DMS 273 treated with DMSO at 0.1 percent for 48 hours (cell line): ENCODE results near the gene IRF7.

Experiments used
- DNase-seq: peaks from one replicate; lab custom pipeline; 2025; lab: John Stamatoyannopoulos, UW

IRF7 gene

GRCh38 chr11:607971-608659 lies 7.6 kb downstream of the IRF7 start:
- no peak for DNase-seq

GRCh38 chr11:607020-607780 lies 8.6 kb downstream of the IRF7 start:
- DNase-seq, result no peak

GRCh38 chr11:606245-606644 lies 9.5 kb downstream of the IRF7 start:
- DNase-seq, result no peak

GRCh38 chr11:605286-606129 lies 10.2 kb downstream of the IRF7 start:
- DNase-seq, result no peak

GRCh38 chr11:603154-603553 lies 12.6 kb downstream of the IRF7 start:
- no peak for DNase-seq

GRCh38 chr11:601573-602245 lies 14.0 kb downstream of the IRF7 start:
- DNase-seq, result no peak

GRCh38 chr11:598005-598680 lies 17.6 kb downstream of the IRF7 start:
- no peak for DNase-seq

GRCh38 chr11:597166-597725 lies 18.5 kb downstream of the IRF7 start:
- DNase-seq, result no peak

GRCh38 chr11:596374-596773 lies 19.4 kb downstream of the IRF7 start:
- DNase-seq, result no peak

GRCh38 chr11:595400-595799 lies 20.4 kb downstream of the IRF7 start:
- no peak for DNase-seq

- no peak for DNase-seq
Observed at GRCh38 chr11:593347-593746, 22.4 kb downstream of the IRF7 start.

GRCh38 chr11:592918-593317 lies 22.8 kb downstream of the IRF7 start:
- no peak for DNase-seq

GRCh38 chr11:592501-592900 lies 23.2 kb downstream of the IRF7 start:
- DNase-seq, result no peak

- DNase-seq, result no peak
Observed at GRCh38 chr11:590997-591396, 24.8 kb downstream of the IRF7 start.

- DNase-seq, result no peak
Observed at GRCh38 chr11:589798-590197, 26.0 kb downstream of the IRF7 start.

- DNase-seq, result no peak
Observed at GRCh38 chr11:587978-588380, 27.8 kb downstream of the IRF7 start.

GRCh38 chr11:587546-587945 lies 28.2 kb downstream of the IRF7 start:
- DNase-seq, result no peak

- no peak for DNase-seq
Observed at GRCh38 chr11:586376-587316, 29.1 kb downstream of the IRF7 start.

GRCh38 chr11:584287-584686 lies 31.5 kb downstream of the IRF7 start:
- DNase-seq, result no peak

GRCh38 chr11:581752-582151 lies 34.0 kb downstream of the IRF7 start:
- DNase-seq, result no peak
